ENCODE results near the gene ZNF213. TPM values are rescaled to one million over a fixed set of nuclear protein-coding genes. Genes with fewer than 3 reads are reported as not detected.
A peak's percentile ranks its signal among the peaks of the same experiment; 100 is the strongest.

The ZNF213 gene
- total and polyA plus RNA-seq, 2 experiments from 2014 or later = 7.5 to 10.1 TPM

DNA sequence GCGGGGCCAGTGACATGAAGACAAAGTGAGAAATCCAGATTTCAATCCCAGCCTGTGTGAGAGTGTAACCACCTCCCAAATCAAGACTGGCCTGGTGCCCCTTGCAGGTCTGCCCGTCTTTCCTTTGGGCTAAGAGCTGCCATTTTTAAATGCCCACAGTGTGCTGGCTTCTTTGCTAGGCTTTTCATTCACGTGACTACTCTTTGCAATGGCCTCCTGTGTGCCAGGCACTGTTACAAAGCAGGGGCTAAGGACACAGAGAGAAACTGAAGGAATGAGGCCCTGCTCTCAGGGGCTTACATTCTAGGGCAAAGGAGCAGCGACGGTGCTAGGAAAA lies 35.5 kb upstream of the ZNF213 start:
- no peaks in the 10 kb centered on the region for H3K9me3 ChIP-seq (ENCODE audit: low read depth)
- peak overlapping the region; percentile 15 for H3K4me3 ChIP-seq
- peaks cover 5% of the 10 kb centered on the region for H3K4me1 ChIP-seq (ENCODE audit: low read depth)
- no peaks in the 10 kb centered on the region for H3K36me3 ChIP-seq
- peaks cover 18% of the 10 kb centered on the region for H3K27me3 ChIP-seq
- DNase-seq (ENCODE audit: low read depth in 1 of 2, low spot score in 1 of 2) = no peak
- TF ChIP-seq, protein P1, sequence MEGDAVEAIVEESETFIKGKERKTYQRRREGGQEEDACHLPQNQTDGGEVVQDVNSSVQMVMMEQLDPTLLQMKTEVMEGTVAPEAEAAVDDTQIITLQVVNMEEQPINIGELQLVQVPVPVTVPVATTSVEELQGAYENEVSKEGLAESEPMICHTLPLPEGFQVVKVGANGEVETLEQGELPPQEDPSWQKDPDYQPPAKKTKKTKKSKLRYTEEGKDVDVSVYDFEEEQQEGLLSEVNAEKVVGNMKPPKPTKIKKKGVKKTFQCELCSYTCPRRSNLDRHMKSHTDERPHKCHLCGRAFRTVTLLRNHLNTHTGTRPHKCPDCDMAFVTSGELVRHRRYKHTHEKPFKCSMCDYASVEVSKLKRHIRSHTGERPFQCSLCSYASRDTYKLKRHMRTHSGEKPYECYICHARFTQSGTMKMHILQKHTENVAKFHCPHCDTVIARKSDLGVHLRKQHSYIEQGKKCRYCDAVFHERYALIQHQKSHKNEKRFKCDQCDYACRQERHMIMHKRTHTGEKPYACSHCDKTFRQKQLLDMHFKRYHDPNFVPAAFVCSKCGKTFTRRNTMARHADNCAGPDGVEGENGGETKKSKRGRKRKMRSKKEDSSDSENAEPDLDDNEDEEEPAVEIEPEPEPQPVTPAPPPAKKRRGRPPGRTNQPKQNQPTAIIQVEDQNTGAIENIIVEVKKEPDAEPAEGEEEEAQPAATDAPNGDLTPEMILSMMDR (IDR thresholded peaks at IDR 0.05; ENCODE audit: low read depth, low read length) = no peak
- H3K27ac ChIP-seq = no peak overlapping the region

DNA sequence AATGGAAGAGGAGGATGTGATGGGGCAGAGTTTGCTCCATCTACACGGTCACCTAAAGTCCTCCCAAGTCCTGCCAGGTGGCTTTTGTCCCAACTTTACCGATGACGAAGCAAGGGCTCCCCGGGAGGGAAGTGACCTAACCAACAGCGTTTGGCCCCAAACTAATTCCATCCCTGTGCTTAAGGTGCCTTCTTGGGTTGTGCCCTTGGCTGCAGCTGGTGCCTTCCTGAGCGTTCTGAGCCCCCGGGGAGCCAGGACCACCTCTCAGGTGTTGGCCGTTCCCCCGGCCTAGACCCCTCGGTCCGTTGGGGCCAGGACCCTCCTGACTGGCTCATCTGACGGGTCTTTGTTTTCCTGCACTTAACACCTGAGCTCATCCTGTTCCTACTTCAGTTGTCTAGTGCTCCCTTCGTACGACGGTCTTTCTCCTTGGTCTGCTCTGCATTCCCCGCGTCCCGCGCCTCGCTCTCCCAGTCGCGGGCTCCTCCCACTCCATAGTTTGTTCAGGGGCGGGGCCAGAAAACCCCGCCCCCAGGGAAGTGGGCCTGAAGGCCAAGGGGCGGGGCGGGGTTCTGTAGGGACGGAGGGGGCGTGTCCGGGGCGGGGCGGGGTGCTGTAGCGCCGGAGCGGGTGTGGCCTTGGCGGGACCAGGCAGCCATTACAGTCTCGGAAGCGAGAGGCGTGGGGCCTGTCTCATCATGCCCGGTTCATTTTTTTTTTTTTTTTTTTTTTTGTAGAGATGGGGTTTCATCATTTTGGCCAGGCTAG lies 34.9 kb upstream of the ZNF213 start:
- no peaks in the 10 kb centered on the region for H3K9me3 ChIP-seq (ENCODE audit: low read depth)
- H3K36me3 ChIP-seq = no peaks in the 10 kb centered on the region
- peak; percentile 93 to 97 for DNase-seq (ENCODE audit: low read depth in 1 of 2, low spot score in 1 of 2)
- TF ChIP-seq, protein P1 (IDR thresholded peaks at IDR 0.05; ENCODE audit: low read depth, low read length) = no peak
- H3K27me3 ChIP-seq = peaks cover 18% of the 10 kb centered on the region
- peaks cover 5% of the 10 kb centered on the region for H3K4me1 ChIP-seq (ENCODE audit: low read depth)
- H3K27ac ChIP-seq = no peak overlapping the region
- peak overlapping the region; percentile 15 for H3K4me3 ChIP-seq

DNA sequence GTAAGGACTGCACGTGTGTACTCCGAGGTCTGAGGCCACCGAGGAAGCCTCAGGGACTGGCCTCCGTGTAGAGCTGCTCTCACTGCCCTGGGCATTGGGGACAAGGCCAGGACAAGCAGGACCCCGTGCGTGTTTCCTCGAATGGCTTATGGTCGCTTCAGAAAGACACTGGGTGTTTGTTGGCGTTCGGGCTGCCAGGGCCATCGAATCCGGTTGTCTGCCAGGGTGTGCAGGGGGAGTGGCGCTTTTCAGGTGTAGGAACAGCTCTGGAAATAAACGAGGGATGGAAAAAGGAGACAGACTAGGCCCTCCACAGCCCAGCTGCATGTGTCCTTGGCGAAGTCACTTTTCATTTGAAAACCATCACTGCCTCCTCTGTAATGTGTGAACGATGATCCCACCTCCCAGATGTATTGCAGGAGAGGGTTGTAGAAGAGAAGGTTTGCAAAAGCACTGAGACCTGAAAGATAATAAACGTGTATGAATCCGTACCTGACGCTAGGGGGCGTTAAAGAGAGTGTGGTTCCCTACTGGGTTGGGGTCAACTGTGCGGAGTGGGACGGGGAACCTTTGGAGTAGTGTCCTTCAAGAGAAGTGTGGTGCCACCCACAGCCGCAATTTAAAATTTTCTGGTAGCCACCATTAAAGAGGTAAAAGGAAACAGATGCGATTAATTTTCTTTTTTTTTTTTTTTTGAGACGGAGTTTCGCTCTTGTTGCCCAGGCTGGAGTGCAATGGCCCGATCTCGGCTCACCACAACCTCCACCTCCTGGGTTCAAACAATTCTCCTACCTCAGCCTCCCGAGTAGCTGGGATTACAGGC lies 33.6 kb upstream of the ZNF213 start:
- peaks cover 18% of the 10 kb centered on the region for H3K27me3 ChIP-seq
- H3K27ac ChIP-seq = no peak overlapping the region
- no peaks in the 10 kb centered on the region for H3K9me3 ChIP-seq (ENCODE audit: low read depth)
- H3K36me3 ChIP-seq = no peaks in the 10 kb centered on the region
- H3K4me1 ChIP-seq (ENCODE audit: low read depth) = peaks cover 5% of the 10 kb centered on the region
- no peak overlapping the region for H3K4me3 ChIP-seq
- DNase-seq (ENCODE audit: low read depth in 1 of 2, low spot score in 1 of 2) = peak; percentile 42 to 71
- TF ChIP-seq, protein P1 (IDR thresholded peaks at IDR 0.05; ENCODE audit: low read depth, low read length) = peak; percentile 57

DNA sequence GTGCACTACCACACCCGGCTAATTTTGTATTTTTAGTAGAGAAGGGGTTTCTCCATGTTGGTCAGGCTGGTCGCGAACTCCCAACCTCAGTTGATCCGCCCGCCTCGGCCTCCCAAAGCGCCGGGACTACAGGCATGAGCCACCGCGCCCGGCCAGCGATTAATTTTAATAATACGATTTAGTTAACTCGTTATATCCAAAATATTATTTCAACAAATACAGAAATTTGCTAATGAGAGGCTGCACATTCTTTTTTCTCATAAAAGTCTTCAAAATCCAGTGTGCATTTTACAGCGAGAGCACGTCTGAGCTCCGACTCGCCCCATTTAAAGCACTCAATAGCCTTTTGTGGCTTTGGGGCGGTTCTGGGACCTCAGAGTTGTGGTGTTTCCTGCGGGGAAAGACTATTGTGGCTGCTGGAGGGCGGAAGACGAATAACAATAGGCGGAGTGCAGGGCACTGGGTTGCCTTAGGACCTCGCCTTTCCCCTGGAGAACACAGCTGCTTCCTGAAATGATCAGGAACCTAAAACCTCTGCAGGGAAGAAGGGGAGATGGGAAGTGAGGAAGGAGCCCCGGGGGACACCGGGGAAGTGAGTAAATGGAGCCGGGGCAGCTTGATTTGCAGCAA lies 32.9 kb upstream of the ZNF213 start:
- Histone ChIP-seq H3K27ac (no peak overlapping the region), H3K36me3 (no peaks in the 10 kb centered on the region), H3K4me1 (ENCODE audit: low read depth) (peaks cover 5% of the 10 kb centered on the region), H3K9me3 (ENCODE audit: low read depth) (no peaks in the 10 kb centered on the region), H3K27me3 (peaks cover 18% of the 10 kb centered on the region), H3K4me3 (no peak overlapping the region)
- TF ChIP-seq, protein P1 (IDR thresholded peaks at IDR 0.05; ENCODE audit: low read depth, low read length) = no peak
- DNase-seq (ENCODE audit: low read depth in 1 of 2, low spot score in 1 of 2) = no peak

DNA sequence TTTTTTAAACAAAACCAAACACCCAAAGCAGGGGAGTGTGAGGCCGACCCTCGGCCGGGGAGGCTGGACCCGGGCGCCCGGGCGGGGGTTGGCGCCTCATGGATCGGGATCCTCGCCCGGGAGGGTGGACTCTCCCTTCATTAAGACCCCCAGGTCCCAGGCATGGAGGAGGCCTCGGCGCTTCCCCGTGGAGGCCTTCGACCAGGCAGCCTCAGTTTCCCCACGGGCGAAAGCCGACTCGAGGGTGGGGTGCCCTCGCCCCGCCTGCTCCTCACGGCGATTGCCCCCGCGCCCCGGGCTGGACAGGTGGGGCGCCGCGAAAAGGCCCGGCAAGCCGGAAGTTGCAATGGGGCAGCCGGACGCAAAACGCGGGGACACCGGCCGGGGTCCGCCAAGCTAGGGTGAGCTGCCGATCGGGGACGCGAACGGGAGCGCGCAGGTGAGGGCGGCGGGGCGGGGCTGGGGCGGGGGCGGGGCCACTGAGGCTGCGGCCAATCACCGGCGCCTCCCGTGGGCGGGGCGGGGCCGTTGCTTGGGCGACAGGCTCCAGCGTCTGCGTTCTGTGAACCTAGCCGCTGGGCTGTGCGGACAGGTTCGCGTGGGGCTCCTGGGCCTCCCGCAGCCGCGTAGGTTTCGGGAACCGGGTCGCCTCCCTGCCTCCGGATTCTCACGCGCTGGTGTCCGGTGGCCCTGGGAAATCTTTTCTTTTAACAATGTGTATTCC lies 28.5 kb upstream of the ZNF213 start:
- peak overlapping the region; percentile 13 for H3K27ac ChIP-seq
- no peaks in the 10 kb centered on the region for H3K27me3 ChIP-seq
- peak overlapping the region; percentile 59 for H3K4me3 ChIP-seq
- DNase-seq (ENCODE audit: low read depth in 1 of 2, low spot score in 1 of 2) = peak; percentile 95
- TF ChIP-seq, protein P1 (IDR thresholded peaks at IDR 0.05; ENCODE audit: low read depth, low read length) = no peak
- no peaks in the 10 kb centered on the region for H3K9me3 ChIP-seq (ENCODE audit: low read depth)
- no peaks in the 10 kb centered on the region for H3K36me3 ChIP-seq
- no peaks in the 10 kb centered on the region for H3K4me1 ChIP-seq (ENCODE audit: low read depth)
